PC-9 (cell line): ENCODE measurements around the gene VAV2. TPM values are rescaled to one million over a fixed set of nuclear protein-coding genes. Genes with fewer than 3 reads are reported as not detected.
A peak's percentile ranks its signal among the peaks of the same experiment; 100 is the strongest.
"Not testable (repeated sequence)": the region's sequence is repeated elsewhere in the genome, so short reads cannot be mapped to it uniquely, and the experiment has no call there.

ENCODE experiments used
- BruUV-seq: library from RNA; stranded (reverse); fragments of 400-500 nt; replicated peaks from 2 replicates; lab custom pipeline; 2021; lab: Mats Ljungman, UMichigan
- CTCF ChIA-PET: fragments of 300-600 bp; sonication (Branson Sonifier 250); formaldehyde crosslinking; loops from one replicate; lab custom pipeline; 2022; ENCODE audit warnings: antibody characterized with exemption; lab: Charles Lee
- POLR2A ChIA-PET: fragments of 300-600 bp; sonication (Branson Sonifier 250); formaldehyde crosslinking; loops from one replicate; lab custom pipeline; 2022; ENCODE audit warnings: antibody characterized with exemption; ENCODE audit not compliant: unreplicated experiment; lab: Charles Lee
- DNase-seq, 2 experiments: peaks; one replicate each; pipeline versions ENCODE4 v3.0.0 to v3.0.0-alpha.2; 2015 to 2022; ENCODE audit warnings: mixed read lengths in 1 of 2
- H2AFZ ChIP-seq: fragments of 200-600 bp; sonication (generic); 2 replicates; pipeline ENCODE4 v1.8.1; 2017; ENCODE audit warnings: antibody characterized with exemption
- H3F3A ChIP-seq: fragments of 200-600 bp; sonication (generic); 2 replicates; pipeline ENCODE4 v1.8.1; 2017; ENCODE audit warnings: antibody characterized with exemption, mild to moderate bottlenecking, low read depth; ENCODE audit not compliant: insufficient read depth
- H3K27ac ChIP-seq: fragments of 200-600 bp; sonication (generic); 2 replicates; pipeline ENCODE4 v1.6.1; 2016; ENCODE audit warnings: mixed run types
- H3K27me3 ChIP-seq: fragments of 200-600 bp; sonication (generic); 2 replicates; pipeline ENCODE4 v1.6.1; 2016; ENCODE audit warnings: low read depth, mixed run types; ENCODE audit not compliant: insufficient read depth
- H3K36me3 ChIP-seq: fragments of 200-600 bp; sonication (generic); 2 replicates; pipeline ENCODE4 v1.6.1; 2016; ENCODE audit warnings: low read depth, mixed run types
- H3K4me1 ChIP-seq: fragments of 200-600 bp; sonication (generic); replicated peaks from 2 replicates; pipeline ENCODE4 v1.6.1; 2016; ENCODE audit warnings: mixed run types; ENCODE audit not compliant: insufficient read depth
- H3K4me2 ChIP-seq: fragments of 200-600 bp; sonication (generic); 2 replicates; pipeline ENCODE4 v1.6.1; 2017; ENCODE audit warnings: mixed run types
- H3K4me3 ChIP-seq: fragments of 200-600 bp; sonication (generic); 2 replicates; pipeline ENCODE4 v1.6.1; 2016; ENCODE audit warnings: mixed run types
- H3K79me2 ChIP-seq: fragments of 200-600 bp; sonication (generic); 2 replicates; pipeline ENCODE4 v1.6.1; 2017; ENCODE audit warnings: low read depth, mixed run types
- H3K9me2 ChIP-seq: fragments of 200-600 bp; sonication (generic); 2 replicates; pipeline ENCODE4 v1.8.1; 2017; ENCODE audit warnings: mild to moderate bottlenecking; ENCODE audit not compliant: insufficient read depth
- H3K9me3 ChIP-seq: fragments of 200-600 bp; sonication (generic); 2 replicates; pipeline ENCODE4 v1.8.1; 2016; ENCODE audit warnings: low read depth; ENCODE audit not compliant: insufficient read depth
- H4K20me1 ChIP-seq: fragments of 200-600 bp; sonication (generic); 2 replicates; pipeline ENCODE4 v1.8.1; 2017; ENCODE audit not compliant: insufficient read depth
- CTCF ChIP-seq: fragments of 200-600 bp; sonication (generic); conservative IDR thresholded peaks from 2 replicates; pipeline ENCODE4 v1.6.1; 2017; ENCODE audit warnings: mixed run types, antibody characterized with exemption, mild to moderate bottlenecking, moderate library complexity
- EZH2 ChIP-seq: fragments of 200-600 bp; sonication (generic); IDR thresholded peaks from 2 replicates; pipeline ENCODE4 v1.8.0; 2017; ENCODE audit warnings: antibody characterized with exemption, low read depth
- intact Hi-C: fragments of 100-400 bp; cut with micrococcal nuclease; formaldehyde crosslinking; loops from one replicate; pipeline ENCODE4 v1.10.0; 2022; ENCODE audit not compliant: unreplicated experiment
- total RNA-seq: library from RNA; stranded (reverse); gene quantifications from 2 replicates; pipeline ENCODE4 v1.2.3, GENCODE V29; 2021

Gene VAV2
- total RNA-seq, 1 experiment from 2014 or later = 36.5 TPM

GRCh38 chr9:133958756-133959155, 33.4 kb downstream of the VAV2 start:
- H4K20me1 ChIP-seq = peaks cover 72% of the 10 kb centered on the region
- no peak for TF ChIP-seq CTCF
- TF ChIP-seq EZH2 = no peak
- H3F3A ChIP-seq = no peaks in the 10 kb centered on the region
- ChIA-PET CTCF (interaction anchor here (0.6 kb wide), 1 partner anchor 176 kb away, joined by 3 read pairs; no protein-coding TSS in a partner anchor), POLR2A (interaction anchor here (0.7 kb wide), 1 partner anchor 34 kb away, joined by 3 read pairs; no protein-coding TSS in a partner anchor)
- no peak overlapping the region for H3K27ac ChIP-seq
- H3K9me3 ChIP-seq = no peaks in the 10 kb centered on the region
- no peaks in the 10 kb centered on the region for H3K27me3 ChIP-seq
- intact Hi-C loops = no loop called here
- no peaks in the 10 kb centered on the region for H3K9me2 ChIP-seq
- H3K4me2 ChIP-seq = no peak overlapping the region
- no TSS peak for BruUV-seq
- H3K36me3 ChIP-seq = no peaks in the 10 kb centered on the region
- H2AFZ ChIP-seq = no peak overlapping the region
- peak in 1 of 2 experiments; percentile 31 for DNase-seq
- no peaks in the 10 kb centered on the region for H3K4me1 ChIP-seq
- H3K4me3 ChIP-seq = no peak overlapping the region
- H3K79me2 ChIP-seq = peaks cover 24% of the 10 kb centered on the region

GRCh38 chr9:133957772-133958171, 34.4 kb downstream of the VAV2 start:
- H3K4me1 ChIP-seq, H3K27me3 ChIP-seq, BruUV-seq, H3K9me2 ChIP-seq, H3K27ac ChIP-seq, CTCF ChIA-PET, H3K36me3 ChIP-seq, intact Hi-C loops, H3F3A ChIP-seq, H2AFZ ChIP-seq, H3K4me2 ChIP-seq, DNase-seq, POLR2A ChIA-PET, H3K9me3 ChIP-seq, H3K4me3 ChIP-seq: not testable (repeated sequence)
- H4K20me1 ChIP-seq = peaks cover 69% of the 10 kb centered on the region
- H3K79me2 ChIP-seq = peaks cover 17% of the 10 kb centered on the region

GRCh38 chr9:133957328-133957727, 34.8 kb downstream of the VAV2 start:
- DNase-seq = no peak
- Histone ChIP-seq H3K4me1 (no peaks in the 10 kb centered on the region), H3K4me3 (no peak overlapping the region), H3K79me2 (peaks cover 15% of the 10 kb centered on the region), H3K36me3 (no peaks in the 10 kb centered on the region), H3K27me3 (no peaks in the 10 kb centered on the region), H3K4me2 (no peak overlapping the region), H3F3A (no peaks in the 10 kb centered on the region), H4K20me1 (peaks cover 64% of the 10 kb centered on the region), H3K9me2 (no peaks in the 10 kb centered on the region), H2AFZ (no peak overlapping the region), H3K27ac (no peak overlapping the region), H3K9me3 (no peaks in the 10 kb centered on the region)
- CTCF ChIA-PET = no interaction called here
- no TSS peak for BruUV-seq
- intact Hi-C loops = no loop called here
- POLR2A ChIA-PET = no interaction called here
- TF ChIP-seq CTCF (no peak), EZH2 (no peak)

GRCh38 chr9:133956520-133957076, 35.5 kb downstream of the VAV2 start:
- no peaks in the 10 kb centered on the region for H3K27me3 ChIP-seq
- peak in 1 of 2 experiments; percentile 58 for DNase-seq
- TSS peak; percentile 25 for BruUV-seq
- no peak overlapping the region for H3K27ac ChIP-seq
- H3F3A ChIP-seq = no peaks in the 10 kb centered on the region
- no peaks in the 10 kb centered on the region for H3K4me1 ChIP-seq
- no peak overlapping the region for H3K4me2 ChIP-seq
- intact Hi-C loops = no loop called here
- no peak overlapping the region for H2AFZ ChIP-seq
- H3K4me3 ChIP-seq = no peak overlapping the region
- no peak for TF ChIP-seq CTCF
- no peak for TF ChIP-seq EZH2
- peaks cover 57% of the 10 kb centered on the region for H4K20me1 ChIP-seq
- ChIA-PET POLR2A (no interaction called here), CTCF (no interaction called here)
- H3K9me3 ChIP-seq = no peaks in the 10 kb centered on the region
- no peaks in the 10 kb centered on the region for H3K9me2 ChIP-seq
- no peaks in the 10 kb centered on the region for H3K36me3 ChIP-seq
- peaks cover 7% of the 10 kb centered on the region for H3K79me2 ChIP-seq
